IMR-90 (cell line): ENCODE data around the gene TEX36. TPM values are rescaled to one million over a fixed set of nuclear protein-coding genes. Genes with fewer than 3 reads are reported as not detected.

Experiments used
- ATAC-seq: fragments of 200-7000 bp; cut with Tn5 transposase; 2 replicates; pipeline ENCODE4 v1.9.1; 2020; ENCODE audit warnings: low read depth, mild to moderate bottlenecking, moderate library complexity
- BruUV-seq: library from RNA; stranded (reverse); fragments of 400-500 nt; replicated peaks from 2 replicates; lab custom pipeline; 2021; lab: Mats Ljungman, UMichigan
- CTCF ChIA-PET: fragments of 300-600 bp; formaldehyde crosslinking; extraction: SDS; loops from one replicate; lab custom pipeline; 2021; ENCODE audit warnings: antibody characterized with exemption; lab: Yijun Ruan, JAX
- POLR2A ChIA-PET: fragments of 300-600 bp; sonication (Branson Sonifier 250); formaldehyde crosslinking; loops from one replicate; lab custom pipeline; 2022; ENCODE audit warnings: antibody characterized with exemption; ENCODE audit not compliant: unreplicated experiment; lab: Charles Lee
- DNase-seq: peaks from one replicate; pipeline ENCODE4 v3.0.0; 2013
- H2AFZ ChIP-seq: replicated peaks from 2 replicates; pipeline ENCODE3; 2013; ENCODE audit warnings: low read length, mild to moderate bottlenecking; ENCODE audit not compliant: poor library complexity
- H2AK5ac ChIP-seq: 2 replicates; pipeline ENCODE4 v1.6.1; 2013; ENCODE audit warnings: low read depth, low read length, inconsistent platforms
- H2AK9ac ChIP-seq: replicated peaks from 2 replicates; pipeline ENCODE3; 2013; ENCODE audit warnings: mild to moderate bottlenecking, low read depth, low read length, moderate library complexity; ENCODE audit not compliant: poor library complexity
- H2BK120ac ChIP-seq: 2 replicates; pipeline ENCODE4 v1.6.1; 2013; ENCODE audit warnings: low read depth, low read length, inconsistent platforms
- H2BK15ac ChIP-seq: 3 replicates; pipeline ENCODE4 v1.6.1; 2013; ENCODE audit warnings: low read depth, low read length, inconsistent platforms
- H2BK20ac ChIP-seq: 2 replicates; pipeline ENCODE4 v1.6.1; 2013; ENCODE audit warnings: low read depth, mild to moderate bottlenecking, inconsistent platforms, low read length, moderate library complexity
- H2BK5ac ChIP-seq: 2 replicates; pipeline ENCODE4 v1.6.1; 2013; ENCODE audit warnings: mild to moderate bottlenecking, low read depth, low read length, inconsistent platforms; ENCODE audit not compliant: poor library complexity, severe bottlenecking
- H3K14ac ChIP-seq: replicated peaks from 2 replicates; pipeline ENCODE4 v1.6.1; 2013; ENCODE audit warnings: low read depth, low read length, inconsistent platforms
- H3K18ac ChIP-seq: 2 replicates; pipeline ENCODE4 v1.6.1; 2013; ENCODE audit warnings: low read depth, low read length, control low read depth
- H3K23ac ChIP-seq: 2 replicates; pipeline ENCODE4 v1.6.1; 2013; ENCODE audit warnings: low read depth, low read length, inconsistent platforms
- H3K27ac ChIP-seq: 2 replicates; pipeline ENCODE4 v1.5.1; 2013; ENCODE audit warnings: mild to moderate bottlenecking, control low read depth, low read length; ENCODE audit not compliant: insufficient read depth
- H3K27me3 ChIP-seq: 2 replicates; pipeline ENCODE4 v1.6.1; 2013; ENCODE audit warnings: low read length; ENCODE audit not compliant: control insufficient read depth, insufficient read depth
- H3K36me3 ChIP-seq: 2 replicates; pipeline ENCODE4 v1.6.1; 2013; ENCODE audit warnings: low read length, mixed read lengths; ENCODE audit not compliant: control insufficient read depth, insufficient read depth
- H3K4ac ChIP-seq: 2 replicates; pipeline ENCODE4 v1.6.1; 2013; ENCODE audit warnings: low read depth, low read length, inconsistent platforms
- H3K4me1 ChIP-seq: 2 replicates; pipeline ENCODE4 v1.6.1; 2013; ENCODE audit warnings: low read length, mixed read lengths; ENCODE audit not compliant: control insufficient read depth, insufficient read depth
- H3K4me2 ChIP-seq: 2 replicates; pipeline ENCODE4 v1.6.1; 2013; ENCODE audit warnings: low read depth, mild to moderate bottlenecking, control low read depth, low read length, moderate library complexity
- H3K4me3 ChIP-seq: 2 replicates; pipeline ENCODE4 v1.5.1; 2013; ENCODE audit warnings: low read depth, mild to moderate bottlenecking, control low read depth, low read length, moderate library complexity; ENCODE audit not compliant: insufficient read depth
- H3K56ac ChIP-seq: 2 replicates; pipeline ENCODE4 v1.6.1; 2013; ENCODE audit warnings: low read length, inconsistent platforms; ENCODE audit not compliant: insufficient read depth; ENCODE audit errors: extremely low read depth
- H3K79me1 ChIP-seq, 2 experiments: 2 replicates each; pipeline ENCODE4 v1.6.1; 2013; ENCODE audit warnings: low read length in 2 of 2, inconsistent platforms in 1 of 2, low read depth in 1 of 2
- H3K9ac ChIP-seq: 2 replicates; pipeline ENCODE4 v1.6.1; 2013; ENCODE audit warnings: low read depth, low read length, control low read depth
- H3K9me1 ChIP-seq: 2 replicates; pipeline ENCODE4 v1.6.1; 2013; ENCODE audit warnings: low read length, inconsistent platforms; ENCODE audit not compliant: insufficient read depth
- H3K9me3 ChIP-seq: 2 replicates; pipeline ENCODE4 v1.6.1; 2013; ENCODE audit warnings: low read length; ENCODE audit not compliant: control insufficient read depth, insufficient read depth
- H4K20me1 ChIP-seq: 2 replicates; pipeline ENCODE4 v1.6.1; 2013; ENCODE audit warnings: low read length, inconsistent platforms; ENCODE audit not compliant: insufficient read depth
- H4K5ac ChIP-seq: 2 replicates; pipeline ENCODE4 v1.6.1; 2013; ENCODE audit warnings: mild to moderate bottlenecking, low read depth, low read length, control low read depth
- H4K8ac ChIP-seq, 2 experiments: 2 replicates each; pipeline ENCODE4 v1.6.1; 2013; ENCODE audit warnings: low read depth in 2 of 2, low read length in 2 of 2, control low read depth in 1 of 2, inconsistent platforms in 1 of 2
- H4K91ac ChIP-seq: 2 replicates; pipeline ENCODE4 v1.6.1; 2013; ENCODE audit warnings: low read depth, low read length, inconsistent platforms; ENCODE audit not compliant: insufficient read depth
- BHLHE40 ChIP-seq: fragments of 150-350 bp; IDR thresholded peaks from 2 replicates; pipeline ENCODE4 v1.6.1; 2016; ENCODE audit warnings: mild to moderate bottlenecking, low read depth, low read length
- CEBPB ChIP-seq: IDR thresholded peaks from 2 replicates; pipeline ENCODE4 v1.6.1; 2012; ENCODE audit warnings: low read depth, low read length, improper control_type of control experiment
- CHD1 ChIP-seq: IDR thresholded peaks from 2 replicates; pipeline ENCODE4 v1.6.1; 2012; ENCODE audit warnings: low read depth, low read length, improper control_type of control experiment
- FOS ChIP-seq: fragments of 150-350 bp; IDR thresholded peaks from 2 replicates; pipeline ENCODE4 v1.6.1; 2016; ENCODE audit warnings: low read depth, low read length
- MAFK ChIP-seq: IDR thresholded peaks from 2 replicates; pipeline ENCODE4 v1.6.1; 2012; ENCODE audit warnings: low read depth, low read length, improper control_type of control experiment
- MAZ ChIP-seq: IDR thresholded peaks from 2 replicates; pipeline ENCODE4 v1.6.1; 2012; ENCODE audit warnings: low read depth, mild to moderate bottlenecking, low read length, improper control_type of control experiment, moderate library complexity, borderline replicate concordance
- MXI1 ChIP-seq: IDR thresholded peaks from 2 replicates; pipeline ENCODE4 v1.6.1; 2012; ENCODE audit warnings: low read depth, mild to moderate bottlenecking, low read length, moderate library complexity, borderline replicate concordance
- NFE2L2 ChIP-seq: fragments of 150-350 bp; IDR thresholded peaks from 2 replicates; pipeline ENCODE4 v1.6.1; 2016; ENCODE audit warnings: low read depth, mild to moderate bottlenecking, low read length
- POLR2A ChIP-seq: IDR thresholded peaks from 2 replicates; pipeline ENCODE4 v1.6.1; 2012; ENCODE audit warnings: mild to moderate bottlenecking, low read depth, low read length
- RAD21 ChIP-seq: IDR thresholded peaks from 2 replicates; pipeline ENCODE4 v1.6.1; 2012; ENCODE audit warnings: low read length, improper control_type of control experiment
- RCOR1 ChIP-seq: IDR thresholded peaks from 2 replicates; pipeline ENCODE4 v1.6.1; 2012; ENCODE audit warnings: mild to moderate bottlenecking, low read length, improper control_type of control experiment; ENCODE audit not compliant: insufficient replicate concordance
- RFX5 ChIP-seq: IDR thresholded peaks from 2 replicates; pipeline ENCODE4 v1.8.0; 2012; ENCODE audit warnings: low read depth, mild to moderate bottlenecking, low read length, moderate library complexity
- SMC3 ChIP-seq: fragments of 150-350 bp; IDR thresholded peaks from 2 replicates; pipeline ENCODE4 v1.6.1; 2016; ENCODE audit warnings: low read depth, mild to moderate bottlenecking, antibody characterized with exemption, low read length, moderate library complexity
- WGBS, 2 experiments: methylation state at CpG; one replicate each; pipeline versions ENCODE4 v1.1.5 to v1.1.7; 2013; ENCODE audit warnings: missing lambda C conversion rate in 2 of 2; ENCODE audit not compliant: insufficient read length in 1 of 2; ENCODE audit errors: extremely low coverage in 2 of 2; 5-methylcytosine and 5-hydroxymethylcytosine counted together
- dilution Hi-C: fragments of 300-500 bp; cut with HindIII; formaldehyde crosslinking; loops from one replicate; pipeline ENCODE4 v1.14.3; 2018; ENCODE audit warnings: low sequenced_read_pairs; ENCODE audit not compliant: unreplicated experiment
- in situ Hi-C: fragments of 300-500 bp; cut with MboI; formaldehyde crosslinking; loops from 3 replicates; pipeline ENCODE4 v1.14.3; 2019; ENCODE audit warnings: low sequenced_read_pairs, inconsistent platforms, mixed read lengths
- intact Hi-C: fragments of 100-400 bp; cut with micrococcal nuclease; formaldehyde crosslinking; loops from 2 replicates; pipeline ENCODE4 v1.10.0; 2022
- polyA plus RNA-seq, 3 experiments: library from polyadenylated mRNA; depleted of rRNA; stranded (reverse); fragments of >200 nt; gene quantifications; 2 replicates each; pipeline ENCODE4 v1.2.3, GENCODE V29; 2012; ENCODE audit warnings: low replicate concordance in 1 of 3
- total RNA-seq: library from RNA; depleted of rRNA; stranded (reverse); fragments of >200 nt; gene quantifications from 2 replicates; pipeline ENCODE4 v1.2.3, GENCODE V29; 2012
- TF ChIP-seq, protein P1 (sequence below): fragments of 150-350 bp; IDR thresholded peaks from 2 replicates; pipeline ENCODE4 v1.6.1; 2016; ENCODE audit warnings: low read depth, mild to moderate bottlenecking, low read length, moderate library complexity, borderline replicate concordance
- TF ChIP-seq, protein P2 (sequence below): conservative IDR thresholded peaks from 2 replicates; pipeline ENCODE4 v1.5.1; 2012; ENCODE audit warnings: mild to moderate bottlenecking, low read depth, low read length, improper control_type of control experiment
- TF ChIP-seq, protein P3 (sequence below): fragments of 150-350 bp; IDR thresholded peaks from 2 replicates; pipeline ENCODE4 v1.6.1; 2017; ENCODE audit warnings: mild to moderate bottlenecking, antibody characterized with exemption, low read length, low read depth

TEX36 gene
- total and polyA plus RNA-seq, 2 of the 4 experiments (the other 2 are of a cell fraction), result not detected

DNA sequence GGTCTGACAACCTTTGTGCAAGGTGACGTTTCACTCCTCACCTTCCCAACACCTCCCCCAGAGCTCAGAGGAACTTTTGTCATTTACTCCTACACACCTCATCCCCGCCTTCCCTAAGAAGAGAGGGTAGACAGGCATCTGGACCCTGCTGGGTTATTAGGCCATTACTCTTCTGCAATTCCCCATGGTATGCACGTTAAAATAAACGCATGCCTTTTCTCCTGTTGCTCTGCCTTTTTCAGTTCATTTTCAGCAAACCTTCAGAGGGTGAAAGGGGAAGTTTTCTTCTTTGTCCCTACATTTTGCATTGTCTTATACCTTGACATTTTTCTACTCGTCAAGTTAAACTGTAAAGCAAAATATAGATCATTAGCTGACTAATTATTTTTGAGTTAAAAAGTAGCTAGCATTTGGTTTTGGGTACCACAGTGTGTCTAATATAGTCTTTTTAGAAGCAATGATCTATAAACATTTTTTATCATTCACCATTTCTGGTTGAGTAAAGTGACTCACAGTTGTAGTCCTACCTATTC is 26.1 kb upstream of the TEX36 start:
- Histone ChIP-seq H3K9ac (no peak overlapping the region), H3K23ac (no peak overlapping the region), H2BK120ac (no peak overlapping the region), H3K79me1 (no peaks in the 10 kb centered on the region), H3K9me3 (no peaks in the 10 kb centered on the region), H3K27me3 (peaks cover 2% of the 10 kb centered on the region), H2BK5ac (no peak overlapping the region), H3K4ac (no peak overlapping the region), H4K8ac (no peak overlapping the region), H3K9me1 (no peaks in the 10 kb centered on the region; the same call in 1 of the 2 replicates), H3K4me2 (peak overlapping the region; percentile 74; the same call in 1 of the 2 replicates), H3K4me1 (peaks cover 4% of the 10 kb centered on the region), H3K18ac (no peak overlapping the region), H4K91ac (no peak overlapping the region), H3K4me3 (no peak overlapping the region), H3K14ac (no peak overlapping the region), H3K36me3 (no peaks in the 10 kb centered on the region), H3K27ac (no peak overlapping the region), H4K20me1 (no peaks in the 10 kb centered on the region), H2AK5ac (no peak overlapping the region), H4K5ac (no peak overlapping the region), H3K56ac (no peak overlapping the region), H2BK15ac (no peak overlapping the region), H2BK20ac (no peak overlapping the region), H2AFZ (no peak overlapping the region), H2AK9ac (no peak overlapping the region)
- DNase-seq (no peak), ATAC-seq (no peak)
- CTCF ChIA-PET, result no interaction called here
- no TSS peak for BruUV-seq
- POLR2A ChIA-PET, result no interaction called here
- dilution Hi-C loops (no loop called here), in situ Hi-C loops (loop anchor here (10.0 kb wide), 1 partner anchor 544 kb away; the partner anchor contains the start of gene CTBP2), intact Hi-C loops (loop anchor here (10.0 kb wide), 1 partner anchor 184 kb away; no protein-coding TSS in a partner anchor)
- TF ChIP-seq NFE2L2, result no peak
- TF ChIP-seq, protein P1, sequence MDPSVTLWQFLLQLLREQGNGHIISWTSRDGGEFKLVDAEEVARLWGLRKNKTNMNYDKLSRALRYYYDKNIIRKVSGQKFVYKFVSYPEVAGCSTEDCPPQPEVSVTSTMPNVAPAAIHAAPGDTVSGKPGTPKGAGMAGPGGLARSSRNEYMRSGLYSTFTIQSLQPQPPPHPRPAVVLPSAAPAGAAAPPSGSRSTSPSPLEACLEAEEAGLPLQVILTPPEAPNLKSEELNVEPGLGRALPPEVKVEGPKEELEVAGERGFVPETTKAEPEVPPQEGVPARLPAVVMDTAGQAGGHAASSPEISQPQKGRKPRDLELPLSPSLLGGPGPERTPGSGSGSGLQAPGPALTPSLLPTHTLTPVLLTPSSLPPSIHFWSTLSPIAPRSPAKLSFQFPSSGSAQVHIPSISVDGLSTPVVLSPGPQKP, result no peak
- TF ChIP-seq MAFK, result no peak
- TF ChIP-seq RAD21, result no peak
- no peak for TF ChIP-seq CHD1
- no peak for TF ChIP-seq POLR2A
- no peak for TF ChIP-seq BHLHE40
- no peak for TF ChIP-seq MAZ
- TF ChIP-seq RCOR1, result no peak
- TF ChIP-seq, protein P2, sequence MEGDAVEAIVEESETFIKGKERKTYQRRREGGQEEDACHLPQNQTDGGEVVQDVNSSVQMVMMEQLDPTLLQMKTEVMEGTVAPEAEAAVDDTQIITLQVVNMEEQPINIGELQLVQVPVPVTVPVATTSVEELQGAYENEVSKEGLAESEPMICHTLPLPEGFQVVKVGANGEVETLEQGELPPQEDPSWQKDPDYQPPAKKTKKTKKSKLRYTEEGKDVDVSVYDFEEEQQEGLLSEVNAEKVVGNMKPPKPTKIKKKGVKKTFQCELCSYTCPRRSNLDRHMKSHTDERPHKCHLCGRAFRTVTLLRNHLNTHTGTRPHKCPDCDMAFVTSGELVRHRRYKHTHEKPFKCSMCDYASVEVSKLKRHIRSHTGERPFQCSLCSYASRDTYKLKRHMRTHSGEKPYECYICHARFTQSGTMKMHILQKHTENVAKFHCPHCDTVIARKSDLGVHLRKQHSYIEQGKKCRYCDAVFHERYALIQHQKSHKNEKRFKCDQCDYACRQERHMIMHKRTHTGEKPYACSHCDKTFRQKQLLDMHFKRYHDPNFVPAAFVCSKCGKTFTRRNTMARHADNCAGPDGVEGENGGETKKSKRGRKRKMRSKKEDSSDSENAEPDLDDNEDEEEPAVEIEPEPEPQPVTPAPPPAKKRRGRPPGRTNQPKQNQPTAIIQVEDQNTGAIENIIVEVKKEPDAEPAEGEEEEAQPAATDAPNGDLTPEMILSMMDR, result no peak
- TF ChIP-seq MXI1, result no peak
- TF ChIP-seq, protein P3, sequence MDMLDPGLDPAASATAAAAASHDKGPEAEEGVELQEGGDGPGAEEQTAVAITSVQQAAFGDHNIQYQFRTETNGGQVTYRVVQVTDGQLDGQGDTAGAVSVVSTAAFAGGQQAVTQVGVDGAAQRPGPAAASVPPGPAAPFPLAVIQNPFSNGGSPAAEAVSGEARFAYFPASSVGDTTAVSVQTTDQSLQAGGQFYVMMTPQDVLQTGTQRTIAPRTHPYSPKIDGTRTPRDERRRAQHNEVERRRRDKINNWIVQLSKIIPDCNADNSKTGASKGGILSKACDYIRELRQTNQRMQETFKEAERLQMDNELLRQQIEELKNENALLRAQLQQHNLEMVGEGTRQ, result no peak
- no peak for TF ChIP-seq FOS
- TF ChIP-seq RFX5, result no peak
- TF ChIP-seq CEBPB, result no peak
- TF ChIP-seq SMC3, result no peak
- WGBS, 2 experiments, result no CpG with 5 or more reads among the region's 5 CpGs
